Kasumi-1 (cell line): ENCODE data around the gene GDF15.

ENCODE experiments used
- DNase-seq, 2 experiments: peaks; one replicate each; lab custom pipeline; 2025; lab: John Stamatoyannopoulos, UW

Gene GDF15

GRCh38 chr19:18418483-18419194 is 32.7 kb downstream of the GDF15 start:
- peak; percentile 49 to 62 for DNase-seq

- peak; percentile 56 to 73 for DNase-seq
Measured at GRCh38 chr19:18419195-18419698, 33.3 kb downstream of the GDF15 start, which contains the start of gene SSBP4. Gene SSBP4 (plus strand): TSS chr19:18419398. CDS start chr19:18419649, 251 bp downstream.

- DNase-seq: no peak
Measured at GRCh38 chr19:18419699-18420460, 33.9 kb downstream of the GDF15 start.

- no peak for DNase-seq
Measured at GRCh38 chr19:18420930-18421329, 35.0 kb downstream of the GDF15 start.

GRCh38 chr19:18421371-18421959 is 35.5 kb downstream of the GDF15 start:
- DNase-seq: no peak

- DNase-seq: no peak
Measured at GRCh38 chr19:18422530-18423191, 36.7 kb downstream of the GDF15 start.

- DNase-seq: no peak
Measured at GRCh38 chr19:18423258-18424020, 37.5 kb downstream of the GDF15 start.

GRCh38 chr19:18424122-18424889 is 38.3 kb downstream of the GDF15 start:
- no peak for DNase-seq

- no peak for DNase-seq
Measured at GRCh38 chr19:18424890-18425514, 39.0 kb downstream of the GDF15 start.

- DNase-seq: peak; percentile 43 to 58
Measured at GRCh38 chr19:18425515-18426415, 39.8 kb downstream of the GDF15 start.

GRCh38 chr19:18426416-18426767 is 40.4 kb downstream of the GDF15 start:
- no peak for DNase-seq

GRCh38 chr19:18427080-18427742 is 41.3 kb downstream of the GDF15 start:
- DNase-seq: no peak

- DNase-seq: no peak
Measured at GRCh38 chr19:18427743-18428113, 41.8 kb downstream of the GDF15 start.

- DNase-seq: no peak
Measured at GRCh38 chr19:18428173-18428786, 42.3 kb downstream of the GDF15 start.

- DNase-seq: no peak
Measured at GRCh38 chr19:18428787-18429674, 43.1 kb downstream of the GDF15 start.

GRCh38 chr19:18429717-18430416 is 43.9 kb downstream of the GDF15 start:
- no peak for DNase-seq
